HuH-7 (cell line): ENCODE data around the gene DYNAP.
A peak's percentile ranks its signal among the peaks of the same experiment; 100 is the strongest.

Experiments
- DNase-seq: peaks from one replicate; pipeline ENCODE4 v3.0.0; 2011; ENCODE audit warnings: low spot score

The DYNAP gene

DNA sequence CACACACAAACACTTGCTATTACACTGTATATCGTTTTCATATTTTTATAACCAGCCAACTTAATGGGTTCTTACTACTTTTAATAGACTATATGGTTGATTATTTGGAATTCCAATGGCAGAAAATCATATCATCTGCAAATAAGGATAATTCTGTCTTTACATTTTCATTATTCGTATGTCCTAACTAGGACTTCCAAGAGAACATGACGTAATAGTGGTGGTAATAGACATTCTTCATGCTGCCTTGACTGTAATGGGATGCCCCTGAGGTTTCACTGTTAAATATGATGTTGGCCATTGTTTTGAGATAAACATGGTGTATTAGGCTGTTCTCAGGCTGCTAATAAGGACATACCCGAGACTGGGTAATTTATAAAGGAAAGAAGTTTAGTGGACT is 45.2 kb downstream of the DYNAP start:
- no peak for DNase-seq

DNA sequence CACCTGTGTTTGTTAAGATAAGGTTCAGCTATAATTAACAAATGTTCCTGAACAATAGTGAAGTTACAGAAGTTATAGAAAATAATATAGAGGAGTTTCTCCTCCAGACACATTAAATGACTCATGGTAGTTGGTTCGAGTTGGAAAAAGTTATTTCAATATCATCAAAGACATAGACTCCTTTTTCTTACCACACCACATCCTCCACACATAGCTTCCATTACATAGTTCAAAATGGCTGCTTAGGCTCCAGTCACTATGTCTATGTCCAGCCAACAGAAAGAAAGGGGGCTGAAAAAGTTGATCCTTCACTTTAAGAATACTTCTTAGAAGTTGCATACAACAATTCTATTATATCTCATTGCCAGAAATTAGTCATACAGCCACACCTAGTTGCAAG is 50.7 kb downstream of the DYNAP start:
- no peak for DNase-seq

DNA sequence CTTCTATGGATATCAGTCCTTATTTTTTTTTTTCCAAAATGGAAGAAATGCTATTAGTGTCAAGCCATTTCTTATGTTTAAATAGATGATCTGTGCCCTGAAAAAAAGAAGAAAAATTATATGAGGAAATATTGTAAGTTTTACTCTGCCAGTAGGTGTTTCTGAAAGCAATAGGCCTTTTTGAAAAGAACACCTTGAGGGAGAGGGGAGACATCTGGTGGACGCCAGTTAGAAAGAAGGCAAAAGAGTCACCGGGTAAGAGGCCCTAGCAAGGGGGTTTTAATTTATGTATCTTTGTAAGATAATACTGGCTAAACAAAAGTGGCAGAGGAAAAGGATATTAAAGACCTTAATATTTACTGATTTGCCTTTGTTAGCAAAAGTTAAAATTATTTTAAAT is 56.1 kb downstream of the DYNAP start:
- peak; percentile 11 for DNase-seq
